ENCODE data around the gene VHLL. TPM values are rescaled to one million over a fixed set of nuclear protein-coding genes. Genes with fewer than 3 reads are reported as not detected.
"Not testable (repeated sequence)": the region's sequence is repeated elsewhere in the genome, so short reads cannot be mapped to it uniquely, and the experiment has no call there.

The VHLL gene
- total RNA-seq = not detected

GRCh38 chr1:156298852-156299357, at the start of gene VHLL:
TSS of gene VHLL (minus strand) at chr1:156299307. CDS start at chr1:156299189, 118 bp downstream.
- 87 to 89% methylated on average over 16 to 19 of the region's 19 CpGs for WGBS, 2 donors
- Histone ChIP-seq H3K4me1 (peaks cover 0 to 20% (median 9%) of the 10 kb centered on the region in 4 donors), H3K36me3 (peaks cover 0 to 7% (median 0%) of the 10 kb centered on the region in 3 donors), H3K27ac (no peak within 1 kb of the TSS), H3K9me3 (no peaks in the 10 kb centered on the region), H3K4me3 (no peak within 1 kb of the TSS), H3K27me3 (no peaks in the 10 kb centered on the region)
- TF ChIP-seq POLR2A (IDR thresholded peaks at IDR 0.05) = no peak
- TF ChIP-seq CTCF (IDR thresholded peaks at IDR 0.05) = no peak
- TF ChIP-seq EP300 (IDR thresholded peaks at IDR 0.05) = no peak
- no peak for DNase-seq (ENCODE audit: low spot score in 2 of 2)

GRCh38 chr1:156347331-156347730, 48.2 kb upstream of the VHLL start:
- Histone ChIP-seq H3K27me3 (peaks cover 0 to 5% of the 10 kb centered on the region in 2 donors), H3K4me3 (no peak overlapping the region), H3K36me3 (no peaks in the 10 kb centered on the region), H3K4me1 (no peaks in the 10 kb centered on the region), H3K9me3 (no peaks in the 10 kb centered on the region), H3K27ac (no peak overlapping the region)
- TF ChIP-seq CTCF (IDR thresholded peaks at IDR 0.05) = no peak
- no peak for TF ChIP-seq POLR2A (IDR thresholded peaks at IDR 0.05)
- no peak for DNase-seq (ENCODE audit: low spot score in 2 of 2)
- 72 to 78% methylated on average over 4 of the region's 4 CpGs for WGBS, 2 donors

- H3K9me3 ChIP-seq = no peaks in the 10 kb centered on the region
- no peak for TF ChIP-seq EP300 (IDR thresholded peaks at IDR 0.05)
- no peak for TF ChIP-seq POLR2A (IDR thresholded peaks at IDR 0.05)
- no peak for TF ChIP-seq CTCF (IDR thresholded peaks at IDR 0.05)
- no peaks in the 10 kb centered on the region for H3K4me1 ChIP-seq
- no peak overlapping the region for H3K4me3 ChIP-seq
- no peak overlapping the region for H3K27ac ChIP-seq
- no peaks in the 10 kb centered on the region for H3K36me3 ChIP-seq
- DNase-seq (ENCODE audit: low spot score in 2 of 2) = no peak
- 37 to 40% methylated on average over 2 of the region's 2 CpGs for WGBS, 2 donors
- H3K27me3 ChIP-seq = peaks cover 0 to 5% of the 10 kb centered on the region in 2 donors
Measured at GRCh38 chr1:156346636-156347035, 47.5 kb upstream of the VHLL start.

GRCh38 chr1:156346035-156346434, 46.9 kb upstream of the VHLL start:
- not testable (repeated sequence) for H3K27me3 ChIP-seq; DNase-seq (ENCODE audit: low spot score in 2 of 2); H3K4me1 ChIP-seq; H3K9me3 ChIP-seq; H3K4me3 ChIP-seq; H3K27ac ChIP-seq; H3K36me3 ChIP-seq
- 77 to 86% methylated on average over 2 of the region's 2 CpGs for WGBS, 2 donors

GRCh38 chr1:156344409-156344808, 45.3 kb upstream of the VHLL start:
- TF ChIP-seq EP300 (IDR thresholded peaks at IDR 0.05) (no peak), POLR2A (IDR thresholded peaks at IDR 0.05) (no peak), CTCF (IDR thresholded peaks at IDR 0.05) (no peak)
- WGBS, 2 donors = 64 to 79% methylated on average over 3 of the region's 3 CpGs
- H3K36me3 ChIP-seq = no peaks in the 10 kb centered on the region
- H3K4me3 ChIP-seq = no peak overlapping the region
- peaks cover 0 to 5% of the 10 kb centered on the region in 2 donors for H3K27me3 ChIP-seq
- DNase-seq (ENCODE audit: low spot score in 2 of 2) = no peak
- no peak overlapping the region for H3K27ac ChIP-seq
- H3K9me3 ChIP-seq = no peaks in the 10 kb centered on the region
- H3K4me1 ChIP-seq = no peaks in the 10 kb centered on the region

Measured in tibial nerve (tissue), 4 donors.